DMS 273 treated with DMSO at 0.1 percent for 48 hours (cell line): Measurements from ENCODE around the gene LIM2.

Experiments
- DNase-seq: peaks from one replicate; lab custom pipeline; 2025; lab: John Stamatoyannopoulos, UW

LIM2 gene

DNA sequence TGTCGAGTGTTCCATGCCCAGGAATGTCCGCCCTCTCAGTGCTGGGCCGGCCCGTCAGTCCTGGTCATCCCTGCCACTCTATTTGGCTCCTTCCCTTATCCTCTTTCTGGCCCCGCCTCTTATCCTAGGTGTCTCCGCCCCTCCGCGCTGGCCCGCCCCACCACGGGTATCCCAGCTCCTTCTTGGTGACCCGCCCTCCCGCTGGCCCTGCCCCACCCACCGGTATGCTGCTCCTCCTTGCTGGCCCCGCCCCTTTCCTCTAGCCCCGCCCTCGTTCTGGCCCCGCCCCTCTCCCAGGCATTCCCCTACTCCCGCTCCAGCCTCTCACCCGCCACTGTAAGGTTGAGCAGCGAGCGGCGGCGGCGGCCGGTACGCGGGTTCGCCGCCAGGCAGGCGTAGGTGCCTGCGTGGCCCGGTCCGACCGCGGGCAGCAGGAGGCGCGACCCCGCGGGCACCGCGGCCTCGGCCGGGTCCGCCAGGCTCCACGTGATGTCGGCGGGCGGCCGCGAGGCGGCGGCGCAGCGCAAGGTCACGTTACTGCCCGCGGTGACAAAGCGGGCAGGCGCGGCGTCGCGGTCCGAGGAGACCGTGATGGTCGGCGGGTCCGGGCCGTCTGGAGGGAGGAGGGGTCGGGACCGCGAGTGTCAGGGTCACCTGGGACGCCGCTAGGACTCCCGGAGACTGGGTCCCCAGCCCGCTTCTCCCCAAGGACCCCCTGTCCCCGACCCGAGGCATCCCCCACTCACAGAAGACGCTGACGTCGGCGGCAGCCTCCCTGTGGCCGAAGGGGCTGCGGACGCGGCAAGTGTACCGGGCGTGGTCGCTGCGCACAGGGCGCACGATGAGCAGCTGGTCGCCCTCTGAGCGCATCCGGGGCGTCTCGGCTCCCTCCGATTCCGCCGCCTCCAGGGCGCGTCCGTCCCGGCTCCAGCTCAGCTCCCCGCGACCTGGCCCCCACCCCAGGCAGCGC is 47.8 kb downstream of the LIM2 start:
- DNase-seq: peak; percentile 60

DNA sequence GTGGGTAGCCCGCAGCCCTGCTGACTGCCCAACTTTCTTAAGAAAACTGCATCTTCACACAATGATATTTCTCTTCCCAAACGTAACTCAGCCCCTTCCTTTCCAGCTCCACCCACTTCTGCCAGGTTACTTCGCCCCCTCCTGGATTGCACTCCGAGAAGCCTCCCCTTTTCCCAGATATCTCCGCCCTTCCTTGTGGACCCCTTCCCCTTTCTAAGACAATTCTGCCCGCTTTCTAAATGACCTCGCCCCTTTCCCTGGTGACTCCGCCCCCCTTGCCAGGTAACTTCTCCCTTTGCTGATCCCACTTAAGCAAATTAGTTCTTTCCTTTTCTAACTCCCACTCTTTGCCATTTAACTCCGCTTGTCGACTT is 48.5 kb downstream of the LIM2 start:
- peak; percentile 61 for DNase-seq

GRCh38 chr19:51338563-51339312 is 49.0 kb downstream of the LIM2 start:
- DNase-seq: peak; percentile 61

DNA sequence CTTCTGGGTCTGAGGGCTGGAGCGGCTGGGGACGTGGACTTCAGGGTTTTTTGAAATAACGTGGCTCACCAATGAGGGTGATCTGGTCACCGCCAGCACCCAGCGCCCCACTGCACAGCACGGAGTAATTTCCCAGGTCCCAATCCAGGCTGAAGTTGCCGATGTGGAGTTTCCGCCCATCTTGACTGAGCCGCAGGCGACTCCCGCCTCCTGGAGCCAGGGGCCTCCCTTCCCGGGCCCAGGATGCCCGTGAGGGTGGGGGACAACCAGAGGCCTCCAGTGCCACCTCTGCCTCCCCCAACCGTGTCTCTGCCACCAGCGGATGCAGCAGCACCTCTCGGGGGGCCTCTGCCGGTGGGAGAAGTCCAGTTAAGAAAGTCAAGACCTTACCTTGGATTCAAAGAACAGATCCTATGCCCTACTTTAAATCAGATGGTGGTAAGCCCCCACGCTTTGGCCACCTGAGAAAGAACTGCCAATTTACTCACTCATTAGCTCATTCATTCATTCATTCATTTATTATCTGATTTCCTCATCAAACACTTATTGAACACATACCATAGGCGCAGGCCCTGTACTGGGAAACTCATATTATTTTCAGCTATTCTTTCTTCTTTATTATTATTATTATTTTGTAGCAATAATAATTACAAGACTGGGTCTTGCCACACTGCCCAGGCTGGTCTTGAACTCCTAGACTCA is 49.8 kb downstream of the LIM2 start:
- DNase-seq: no peak

DNA sequence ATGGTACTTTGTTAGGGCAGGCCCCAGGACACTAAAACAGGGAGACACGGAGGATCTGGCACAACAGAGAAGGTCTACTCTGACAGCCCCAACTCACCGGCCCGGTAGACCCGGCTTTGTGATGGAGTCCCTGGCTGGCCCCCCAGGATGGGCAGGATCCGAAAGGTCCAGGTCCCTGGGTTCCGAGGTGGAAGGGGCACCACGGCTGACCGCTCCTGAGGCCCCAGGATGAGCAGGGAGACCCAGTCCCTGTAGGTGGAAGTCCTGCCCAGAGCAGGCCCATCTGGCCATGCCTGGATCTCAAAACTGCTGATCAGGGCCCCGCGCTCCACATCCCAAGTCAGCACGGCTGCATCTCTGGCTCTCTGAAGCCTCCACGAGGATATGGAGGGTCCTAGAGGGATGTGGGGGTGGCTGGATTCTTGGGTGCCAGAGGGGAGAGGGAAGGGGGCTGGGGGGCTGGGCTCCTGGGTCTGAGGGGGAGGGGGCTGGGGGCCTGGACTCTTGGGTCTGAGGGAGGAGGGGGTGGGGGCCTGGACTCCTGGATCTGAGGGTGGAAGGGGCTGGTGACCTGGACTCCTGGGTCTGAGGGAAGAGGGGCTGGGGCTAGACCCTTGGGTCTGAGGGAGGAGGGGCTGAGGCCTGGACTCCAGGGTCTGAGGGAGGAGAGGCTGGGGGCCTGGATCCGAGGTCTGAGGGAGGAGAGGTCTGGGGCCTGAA is 50.5 kb downstream of the LIM2 start:
- DNase-seq: no peak

- DNase-seq: no peak
Measured at GRCh38 chr19:51333836-51334460, 53.8 kb downstream of the LIM2 start.

- no peak for DNase-seq
Measured at GRCh38 chr19:51331716-51332115, 56.1 kb downstream of the LIM2 start.

GRCh38 chr19:51331193-51331592 is 56.6 kb downstream of the LIM2 start:
- DNase-seq: no peak

- DNase-seq: no peak
Measured at GRCh38 chr19:51330366-51330765, 57.4 kb downstream of the LIM2 start.
